HepG2 (cell line): ENCODE measurements around the gene HBA1. TPM values are rescaled to one million over a fixed set of nuclear protein-coding genes. Genes with fewer than 3 reads are reported as not detected.
A peak's percentile ranks its signal among the peaks of the same experiment; 100 is the strongest.

ENCODE experiments used
- ATAC-seq: fragments of 200-7000 bp; cut with Tn5 transposase; 3 replicates; pipeline ENCODE4 v1.9.1; 2020; ENCODE audit warnings: mild to moderate bottlenecking, moderate library complexity
- BruUV-seq: library from RNA; stranded (reverse); fragments of 400-500 nt; replicated peaks from 2 replicates; lab custom pipeline; 2021; lab: Mats Ljungman, UMichigan
- CTCF ChIA-PET: fragments of 300-600 bp; formaldehyde crosslinking; extraction: SDS; loops from one replicate; lab custom pipeline; 2021; ENCODE audit warnings: low total read pairs, inconsistent platforms, low intra/inter-chr PET ratio; lab: Yijun Ruan, JAX
- POLR2A ChIA-PET: fragments of 350-600 bp; sonication (Branson Sonifier 250); formaldehyde crosslinking; loops from one replicate; lab custom pipeline; 2020; ENCODE audit warnings: antibody characterized with exemption, inconsistent platforms; lab: Yijun Ruan, JAX
- DNase-seq: peaks from one replicate; pipeline ENCODE4 v3.0.0-alpha.2; 2015; ENCODE audit warnings: low spot score
- FAIRE-seq: peaks from 3 replicates; lab custom pipeline; 2011; peaks lifted over from hg19 to GRCh38; lab: Jason Lieb, UNC
- H2AFZ ChIP-seq: one replicate; pipeline ENCODE4 v1.6.1; 2011; ENCODE audit warnings: low read length, inconsistent platforms
- H3K27ac ChIP-seq: fragments of 300-600 bp; 3 replicates; pipeline ENCODE4 v1.8.0; 2011; ENCODE audit warnings: mixed run types, mild to moderate bottlenecking, mixed read lengths, low read length, inconsistent platforms; ENCODE audit not compliant: insufficient read depth; ENCODE audit errors: extremely low read length
- H3K27me3 ChIP-seq, 2 experiments: fragments of 200-600 bp in 1 of 2; 2 replicates in 1 of 2; 3 replicates in 1 of 2; pipeline versions ENCODE4 v1.6.0 to v1.8.0; 2011; ENCODE audit warnings: low read length in 2 of 2, mild to moderate bottlenecking in 2 of 2, moderate library complexity in 2 of 2, inconsistent platforms in 1 of 2; ENCODE audit not compliant: insufficient read depth in 2 of 2, control insufficient read depth in 1 of 2
- H3K36me3 ChIP-seq, 2 experiments: fragments of 200-600 bp in 1 of 2; replicated peaks in 1 of 2; 2 replicates in 1 of 2; 3 replicates in 1 of 2; pipeline versions ENCODE4 v1.5.1 to v1.8.0; 2011; ENCODE audit warnings: low read length in 2 of 2, inconsistent platforms in 1 of 2; ENCODE audit not compliant: insufficient read depth in 2 of 2, control insufficient read depth in 1 of 2
- H3K4me1 ChIP-seq: 2 replicates; pipeline ENCODE4 v1.5.1; 2012; ENCODE audit warnings: low read length, inconsistent platforms; ENCODE audit not compliant: insufficient read depth
- H3K4me2 ChIP-seq: 2 replicates; pipeline ENCODE4 v1.6.0; 2011; ENCODE audit warnings: low read depth, low read length, inconsistent platforms
- H3K4me3 ChIP-seq, 3 experiments: fragments of 200-600 bp in 1 of 3; sonication (generic), shearing (Covaris generic) in 1 of 3; replicated peaks in 1 of 3; 2 replicates each; pipeline ENCODE4 v1.5.1; 2011 to 2016; ENCODE audit warnings: low read length in 3 of 3, inconsistent platforms in 2 of 3, low read depth in 2 of 3, mild to moderate bottlenecking in 2 of 3, control low read depth in 1 of 3, mixed read lengths in 1 of 3; ENCODE audit not compliant: insufficient read depth in 1 of 3
- H3K79me2 ChIP-seq: one replicate; pipeline ENCODE4 v1.6.1; 2011; ENCODE audit warnings: low read length, inconsistent platforms; ENCODE audit not compliant: insufficient read depth
- H3K9ac ChIP-seq: 2 replicates; pipeline ENCODE4 v1.6.0; 2011; ENCODE audit warnings: mild to moderate bottlenecking, low read depth, low read length, inconsistent platforms; ENCODE audit not compliant: insufficient read depth
- H3K9me3 ChIP-seq: 2 replicates; pipeline ENCODE4 v1.5.1; 2012; ENCODE audit warnings: mild to moderate bottlenecking, low read length
- H4K20me1 ChIP-seq: 2 replicates; pipeline ENCODE4 v1.6.0; 2011; ENCODE audit warnings: inconsistent platforms, mild to moderate bottlenecking, low read length, moderate library complexity; ENCODE audit not compliant: insufficient read depth
- GATA4 ChIP-seq: sonication (generic); IDR thresholded peaks from 2 replicates; pipeline ENCODE4 v1.6.1; 2016; ENCODE audit warnings: antibody characterized with exemption, low read depth, borderline replicate concordance
- GLMP ChIP-seq: sonication (generic); formaldehyde crosslinking; IDR thresholded peaks from 2 replicates; pipeline ENCODE4 v1.9.0; 2021; ENCODE audit warnings: missing genetic modification reagents, mild to moderate bottlenecking, borderline replicate concordance
- KLF16 ChIP-seq, 2 experiments: sonication (generic) in 1 of 2; formaldehyde crosslinking in 1 of 2; IDR thresholded peaks; 2 replicates each; pipeline versions ENCODE4 v1.6.1 to v1.8.0; 2016 to 2023; ENCODE audit warnings: missing genetic modification reagents in 2 of 2, missing compliant biosample characterization in 1 of 2
- KLF9 ChIP-seq: IDR thresholded peaks from 2 replicates; pipeline ENCODE4 v1.6.1; 2016; ENCODE audit warnings: low read depth
- LCORL ChIP-seq, 2 experiments: fragments of 450-650 bp in 1 of 2; sonication (generic) in 1 of 2; formaldehyde crosslinking in 1 of 2; IDR thresholded peaks; 2 replicates each; pipeline versions ENCODE4 v1.5.0 to v1.6.1; 2017 to 2020; ENCODE audit warnings: antibody characterized with exemption in 1 of 2, missing genetic modification reagents in 1 of 2
- MAZ ChIP-seq, 2 experiments: sonication (generic) in 1 of 2; formaldehyde crosslinking in 1 of 2; IDR thresholded peaks; 2 replicates each; pipeline versions ENCODE4 v1.5.0 to v1.6.1; 2012 to 2020; ENCODE audit warnings: low read depth in 2 of 2, mild to moderate bottlenecking in 2 of 2, borderline replicate concordance in 1 of 2, improper control_type of control experiment in 1 of 2, low read length in 1 of 2, missing genetic modification reagents in 1 of 2, moderate library complexity in 1 of 2
- MTF1 ChIP-seq: sonication (generic); formaldehyde crosslinking; IDR thresholded peaks from 2 replicates; pipeline ENCODE4 v1.5.0; 2020; ENCODE audit warnings: missing genetic modification reagents
- NBN ChIP-seq: fragments of 450-650 bp; conservative IDR thresholded peaks from 2 replicates; pipeline ENCODE4 v1.6.1; 2017
- SP5 ChIP-seq: IDR thresholded peaks from 2 replicates; pipeline ENCODE4 v1.6.1; 2016; ENCODE audit warnings: low read depth, borderline replicate concordance
- TARDBP ChIP-seq: sonication (generic); formaldehyde crosslinking; IDR thresholded peaks from 2 replicates; pipeline ENCODE4 v1.8.0; 2022; ENCODE audit warnings: mild to moderate bottlenecking, missing genetic modification reagents
- TSC22D2 ChIP-seq: sonication (generic); formaldehyde crosslinking; IDR thresholded peaks from 2 replicates; pipeline ENCODE4 v1.5.1; 2020; ENCODE audit warnings: missing genetic modification reagents, mild to moderate bottlenecking, borderline replicate concordance
- YY1 ChIP-seq: IDR thresholded peaks from 2 replicates; pipeline ENCODE4 v1.6.1; 2011; ENCODE audit warnings: low read length, low read depth, moderate library complexity, mild to moderate bottlenecking; ENCODE audit not compliant: insufficient read depth, insufficient replicate concordance
- ZBTB34 ChIP-seq: sonication (generic); formaldehyde crosslinking; IDR thresholded peaks from 2 replicates; pipeline ENCODE4 v1.8.0; 2022; ENCODE audit warnings: mild to moderate bottlenecking, missing genetic modification reagents
- ZFP90 ChIP-seq: sonication (generic); formaldehyde crosslinking; IDR thresholded peaks from 2 replicates; pipeline ENCODE4 v1.8.0; 2022; ENCODE audit warnings: missing genetic modification reagents, mild to moderate bottlenecking, inconsistent platforms, borderline replicate concordance
- ZNF251 ChIP-seq: sonication (generic); formaldehyde crosslinking; IDR thresholded peaks from 2 replicates; pipeline ENCODE4 v1.9.0; 2021; ENCODE audit warnings: mild to moderate bottlenecking, missing genetic modification reagents
- ZNF550 ChIP-seq: sonication (generic); formaldehyde crosslinking; IDR thresholded peaks from 2 replicates; pipeline ENCODE4 v1.4.0; 2020; ENCODE audit warnings: mild to moderate bottlenecking, missing genetic modification reagents, borderline replicate concordance
- ZNF713 ChIP-seq: sonication (generic); formaldehyde crosslinking; IDR thresholded peaks from 2 replicates; pipeline ENCODE4 v1.4.0; 2020; ENCODE audit warnings: mild to moderate bottlenecking, missing genetic modification reagents
- WGBS: methylation state at CpG from one replicate; pipeline ENCODE4 v1.1.6; 2017; ENCODE audit warnings: low lambda C conversion rate; 5-methylcytosine and 5-hydroxymethylcytosine counted together
- in situ Hi-C: cut with HindIII; loops from 2 replicates; pipeline ENCODE4 v1.10.0; 2017; ENCODE audit warnings: low pct_unique_long_range_greater_than_20kb; ENCODE audit not compliant: extremely low pct_ligation_motif_present
- intact Hi-C: fragments of 100-400 bp; cut with micrococcal nuclease; formaldehyde crosslinking; loops from one replicate; pipeline ENCODE4 v1.10.0; 2022; ENCODE audit not compliant: unreplicated experiment
- polyA plus RNA-seq, 8 experiments: library from polyadenylated mRNA; depleted of rRNA in 3 of 8; stranded (reverse) in 7 of 8; unstranded in 1 of 8; fragments of >200 nt; fragmentation: Illumina TruSeq in 4 of 8; extraction: Trizol in 4 of 8; gene quantifications; 2 replicates each; pipeline versions ENCODE4 v1.2.1 to v1.2.3, GENCODE V29; 2011 to 2016; ENCODE audit warnings: low read depth in 4 of 8, missing spikeins in 1 of 8, mixed read lengths in 1 of 8; ENCODE audit not compliant: insufficient read depth in 1 of 8
- total RNA-seq, 5 experiments: library from RNA; depleted of rRNA; stranded (reverse); fragments of >200 nt; fragmentation: Illumina TruSeq; extraction: Trizol; gene quantifications; 2 replicates each; pipeline ENCODE4 v1.2.3, GENCODE V29; 2016; ENCODE audit warnings: low read depth in 1 of 5

Gene HBA1
- total and polyA plus RNA-seq, 2 of the 13 experiments (the other 11 are each of a cell fraction or from before 2014, with no cell fraction given) = 0.59 TPM; not detected in 1

GRCh38 chr16:168424-168823 is 8.1 kb upstream of the HBA1 start:
- Histone ChIP-seq H3K36me3 (no peaks in the 10 kb centered on the region), H3K27me3 (peaks cover 23 to 43% of the 10 kb centered on the region in 2 experiments), H3K27ac (no peak overlapping the region), H3K4me1 (peaks cover 21% of the 10 kb centered on the region; the same call in 1 of the 2 replicates), H3K79me2 (no peaks in the 10 kb centered on the region), H4K20me1 (peaks cover 3% of the 10 kb centered on the region; the same call in 1 of the 2 replicates), H3K9ac (no peak overlapping the region), H3K4me2 (no peak overlapping the region), H2AFZ (no peak overlapping the region), H3K4me3 (no peak overlapping the region), H3K9me3 (no peaks in the 10 kb centered on the region)
- no peak for ATAC-seq
- intact Hi-C loops = no loop called here
- 23% methylated on average over 6 of the region's 6 CpGs for WGBS
- ChIA-PET CTCF (no interaction called here), POLR2A (no interaction called here)
- TF ChIP-seq SP5 (CRISPR knock-in tag) (no peak), LCORL (IDR thresholded peaks at IDR 0.05) (peak; percentile 13; the same call in 1 of the 2 replicates), LCORL (CRISPR knock-in tag; IDR thresholded peaks at IDR 0.05) (no peak), NBN (no peak), TARDBP (CRISPR knock-in tag) (no peak), ZNF713 (no peak), ZNF251 (CRISPR knock-in tag) (no peak)
- DNase-seq = no peak
- in situ Hi-C loops = no loop called here
- BruUV-seq = no TSS peak
- FAIRE-seq = no peak

GRCh38 chr16:169014-169413 is 7.5 kb upstream of the HBA1 start:
- no TSS peak for BruUV-seq
- in situ Hi-C loops = no loop called here
- H3K27ac ChIP-seq = no peak overlapping the region
- no peak for TF ChIP-seq MTF1
- no peak for TF ChIP-seq ZNF550
- no peak for TF ChIP-seq KLF16 (CRISPR knock-in tag; IDR thresholded peaks at IDR 0.05)
- TF ChIP-seq GLMP (CRISPR knock-in tag) = no peak
- TF ChIP-seq GATA4 = no peak
- TF ChIP-seq YY1 = no peak
- no peak for TF ChIP-seq ZBTB34 (CRISPR knock-in tag)
- TF ChIP-seq ZFP90 (CRISPR knock-in tag) = no peak
- no peak for TF ChIP-seq TSC22D2
- TF ChIP-seq KLF9 (CRISPR knock-in tag) = no peak
- no peak for TF ChIP-seq NBN
- no peak for TF ChIP-seq MAZ (IDR thresholded peaks at IDR 0.05; ENCODE audit: borderline replicate concordance, low read depth, low read length)
- no peak for TF ChIP-seq MAZ (CRISPR knock-in tag; IDR thresholded peaks at IDR 0.05; ENCODE audit: low read depth)

More at GRCh38 chr16:169014-169413, 7.5 kb upstream of the HBA1 start:
- intact Hi-C loops = no loop called here
- H3K27me3 ChIP-seq = peaks cover 23 to 43% of the 10 kb centered on the region in 2 experiments
- H3K4me1 ChIP-seq = 0 out of 2 replicates have a peak, but pooled peaks cover 18% of the 10 kb centered on the region
- FAIRE-seq (no peak), DNase-seq (no peak), ATAC-seq (no peak)
- CTCF ChIA-PET = no interaction called here
- no peak overlapping the region for H3K9ac ChIP-seq
- H3K9me3 ChIP-seq = no peaks in the 10 kb centered on the region
- H3K4me3 ChIP-seq = no peak overlapping the region
- POLR2A ChIA-PET = no interaction called here
- H3K79me2 ChIP-seq = no peaks in the 10 kb centered on the region
- no peak overlapping the region for H2AFZ ChIP-seq
- 0% methylated on average over 2 of the region's 3 CpGs for WGBS
- H3K4me2 ChIP-seq = no peak overlapping the region
- H4K20me1 ChIP-seq = peaks cover 3% of the 10 kb centered on the region; the same call in 1 of the 2 replicates
- H3K36me3 ChIP-seq = no peaks in the 10 kb centered on the region
